Trophoblast cell (in vitro differentiated cells and primary cell): Measurements from ENCODE around the gene KCNJ16.
A peak's percentile ranks its signal among the peaks of the same experiment; 100 is the strongest.

ENCODE experiments used
- DNase-seq, 2 donors: peaks; one replicate each; pipeline ENCODE4 v3.0.0-alpha.2; 2016
- H2AFZ ChIP-seq: 2 replicates; pipeline ENCODE4 v1.6.1; 2013; ENCODE audit warnings: low read length, moderate library complexity, mild to moderate bottlenecking; ENCODE audit not compliant: insufficient read depth, poor library complexity
- H2AK5ac ChIP-seq: 2 replicates; pipeline ENCODE4 v1.6.1; 2013; ENCODE audit warnings: mild to moderate bottlenecking, low read length
- H2BK120ac ChIP-seq: 2 replicates; pipeline ENCODE4 v1.6.1; 2013; ENCODE audit warnings: low read length, mild to moderate bottlenecking, moderate library complexity; ENCODE audit not compliant: insufficient read depth, poor library complexity
- H2BK12ac ChIP-seq: 2 replicates; pipeline ENCODE4 v1.6.1; 2013; ENCODE audit warnings: mild to moderate bottlenecking, low read length, moderate library complexity
- H2BK5ac ChIP-seq: 2 replicates; pipeline ENCODE4 v1.6.1; 2013; ENCODE audit warnings: low read length, low read depth, moderate library complexity, mild to moderate bottlenecking; ENCODE audit not compliant: poor library complexity
- H3K14ac ChIP-seq: 2 replicates; pipeline ENCODE4 v1.6.1; 2013; ENCODE audit warnings: mild to moderate bottlenecking, low read length
- H3K18ac ChIP-seq: 2 replicates; pipeline ENCODE4 v1.6.1; 2013; ENCODE audit warnings: mild to moderate bottlenecking, low read length
- H3K23ac ChIP-seq: 2 replicates; pipeline ENCODE4 v1.6.1; 2013; ENCODE audit warnings: low read length
- H3K27ac ChIP-seq: 2 replicates; pipeline ENCODE4 v1.5.1; 2013; ENCODE audit warnings: low read depth, mild to moderate bottlenecking, inconsistent platforms, low read length, moderate library complexity
- H3K27me3 ChIP-seq: 2 replicates; pipeline ENCODE4 v1.6.1; 2013; ENCODE audit warnings: inconsistent platforms, mild to moderate bottlenecking, low read length, moderate library complexity; ENCODE audit not compliant: insufficient read depth
- H3K36me3 ChIP-seq, 2 experiments: 1 replicate in 1 of 2; 2 replicates in 1 of 2; pipeline ENCODE4 v1.6.1; 2013; ENCODE audit warnings: low read length in 2 of 2, mild to moderate bottlenecking in 2 of 2, moderate library complexity in 1 of 2; ENCODE audit not compliant: insufficient read depth in 2 of 2, control insufficient read depth in 1 of 2
- H3K4ac ChIP-seq: 2 replicates; pipeline ENCODE4 v1.6.1; 2013; ENCODE audit warnings: low read depth, mild to moderate bottlenecking, low read length, moderate library complexity
- H3K4me1 ChIP-seq, 2 experiments: 1 replicate in 1 of 2; 2 replicates in 1 of 2; pipeline ENCODE4 v1.6.1; 2013; ENCODE audit warnings: low read length in 2 of 2, mild to moderate bottlenecking in 2 of 2, moderate library complexity in 1 of 2; ENCODE audit not compliant: insufficient read depth in 2 of 2, control insufficient read depth in 1 of 2
- H3K4me2 ChIP-seq: 2 replicates; pipeline ENCODE4 v1.6.1; 2013; ENCODE audit warnings: inconsistent platforms, mild to moderate bottlenecking, low read length, moderate library complexity
- H3K4me3 ChIP-seq: 2 replicates; pipeline ENCODE4 v1.5.1; 2013; ENCODE audit warnings: mild to moderate bottlenecking, low read depth, low read length, inconsistent platforms
- H3K79me1 ChIP-seq: one replicate; pipeline ENCODE4 v1.6.1; 2013; ENCODE audit warnings: low read length
- H3K79me2 ChIP-seq: 2 replicates; pipeline ENCODE4 v1.6.1; 2013; ENCODE audit warnings: low read length, mild to moderate bottlenecking; ENCODE audit not compliant: control insufficient read depth, insufficient read depth, poor library complexity
- H3K9ac ChIP-seq: 2 replicates; pipeline ENCODE4 v1.6.1; 2013; ENCODE audit warnings: mild to moderate bottlenecking, low read length
- H3K9me3 ChIP-seq: 2 replicates; pipeline ENCODE4 v1.6.1; 2013; ENCODE audit warnings: low read depth, mild to moderate bottlenecking, control low read depth, inconsistent platforms, low read length; ENCODE audit not compliant: insufficient read depth
- H4K12ac ChIP-seq: 2 replicates; pipeline ENCODE4 v1.6.1; 2013; ENCODE audit warnings: low read depth, mild to moderate bottlenecking, low read length, moderate library complexity
- H4K8ac ChIP-seq: 2 replicates; pipeline ENCODE4 v1.6.1; 2013; ENCODE audit warnings: low read depth, mild to moderate bottlenecking, low read length, moderate library complexity
- H4K91ac ChIP-seq: one replicate; pipeline ENCODE4 v1.6.1; 2013; ENCODE audit warnings: low read depth, mild to moderate bottlenecking, low read length, moderate library complexity
- WGBS: extraction: QIAGEN DNeasy Blood & Tissue Kit; methylation state at CpG from one replicate; pipeline ENCODE4 v1.1.7; 2013; ENCODE audit warnings: missing lambda C conversion rate; ENCODE audit not compliant: insufficient read length, insufficient coverage; ENCODE audit errors: extremely low coverage; 5-methylcytosine and 5-hydroxymethylcytosine counted together

The KCNJ16 gene

DNA sequence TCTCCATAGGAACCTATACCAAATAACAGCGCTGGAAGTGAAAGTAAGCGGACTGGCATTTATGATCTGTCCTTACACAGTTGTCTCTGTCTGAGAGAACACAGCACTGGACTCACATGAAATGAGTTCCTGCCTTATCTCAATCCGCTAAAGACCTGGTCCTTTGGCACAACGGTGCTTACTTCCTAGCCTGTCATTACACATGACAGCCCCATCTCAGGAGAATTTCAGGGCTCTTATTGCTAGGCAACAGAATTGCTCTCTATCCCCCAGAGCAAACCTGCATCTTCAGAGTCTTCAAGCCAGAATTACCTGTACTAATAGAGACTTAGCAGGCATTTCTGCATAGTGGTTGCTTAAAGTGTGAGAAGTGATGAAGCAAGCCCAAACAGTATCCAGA lies 98.7 kb downstream of the KCNJ16 start:
- Histone ChIP-seq H3K23ac (no peak overlapping the region), H4K8ac (no peak overlapping the region), H2BK5ac (no peak overlapping the region), H2BK12ac (no peak overlapping the region), H3K79me2 (peaks cover 3% of the 10 kb centered on the region), H3K79me1 (peaks cover 5% of the 10 kb centered on the region), H3K27ac (no peak overlapping the region), H3K27me3 (no peaks in the 10 kb centered on the region), H3K4ac (no peak overlapping the region), H4K91ac (no peak overlapping the region), H3K18ac (no peak overlapping the region), H2AFZ (no peak overlapping the region), H2BK120ac (no peak overlapping the region), H3K4me2 (peak overlapping the region; percentile 10), H3K4me3 (no peak overlapping the region), H3K4me1 (peaks cover 0 to 3% of the 10 kb centered on the region in 2 experiments), H3K9ac (no peak overlapping the region), H4K12ac (no peak overlapping the region), H3K9me3 (no peaks in the 10 kb centered on the region), H3K14ac (no peak overlapping the region), H3K36me3 (peaks cover 15 to 19% of the 10 kb centered on the region in 2 experiments), H2AK5ac (no peak overlapping the region)
- DNase-seq: no peak
- no CpG with 5 or more reads among the region's 4 CpGs for WGBS

GRCh38 chr17:70181376-70181775 lies 106.4 kb downstream of the KCNJ16 start:
- no peak overlapping the region for H3K23ac ChIP-seq
- no peak overlapping the region for H4K12ac ChIP-seq
- H3K9ac ChIP-seq: no peak overlapping the region
- H2BK12ac ChIP-seq: no peak overlapping the region
- no peak overlapping the region for H2AFZ ChIP-seq
- H3K27me3 ChIP-seq: no peaks in the 10 kb centered on the region
- H3K79me2 ChIP-seq: no peaks in the 10 kb centered on the region
- H3K4me1 ChIP-seq: no peaks in the 10 kb centered on the region
- no peak overlapping the region for H3K27ac ChIP-seq
- WGBS: no CpG with 5 or more reads among the region's 5 CpGs
- no peak overlapping the region for H2AK5ac ChIP-seq
- H3K18ac ChIP-seq: no peak overlapping the region
- H2BK5ac ChIP-seq: no peak overlapping the region
- H3K79me1 ChIP-seq: no peaks in the 10 kb centered on the region
- H3K14ac ChIP-seq: no peak overlapping the region
- no peak overlapping the region for H2BK120ac ChIP-seq
- no peak overlapping the region for H4K8ac ChIP-seq
- no peak for DNase-seq
- H3K4ac ChIP-seq: no peak overlapping the region
- H4K91ac ChIP-seq: peak overlapping the region; percentile 24
- peaks cover 2 to 4% of the 10 kb centered on the region in 2 experiments for H3K36me3 ChIP-seq
- H3K9me3 ChIP-seq: no peaks in the 10 kb centered on the region
- H3K4me2 ChIP-seq: no peak overlapping the region
- H3K4me3 ChIP-seq: no peak overlapping the region

DNA sequence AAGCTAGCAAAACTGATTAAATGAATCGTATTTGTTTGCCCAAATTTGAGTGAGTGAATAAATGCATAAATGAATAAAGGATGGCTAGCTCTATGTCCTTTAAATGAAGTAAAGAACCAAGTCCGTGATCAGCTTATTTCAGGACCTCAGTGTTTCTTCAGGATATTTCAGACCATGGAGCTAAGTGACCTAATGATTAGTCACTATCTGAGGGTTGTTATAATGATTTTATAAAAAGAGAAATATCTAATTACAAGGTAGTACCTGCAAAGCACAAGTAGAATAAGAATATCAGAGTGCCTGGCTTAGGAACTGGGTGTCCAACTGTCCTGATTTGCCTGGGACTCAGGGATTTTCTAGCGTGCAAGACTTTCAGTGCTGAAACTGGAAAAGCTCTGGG lies 106.8 kb downstream of the KCNJ16 start:
- H3K23ac ChIP-seq: no peak overlapping the region
- no peaks in the 10 kb centered on the region for H3K27me3 ChIP-seq
- no peaks in the 10 kb centered on the region for H3K79me1 ChIP-seq
- H3K27ac ChIP-seq: no peak overlapping the region
- H3K4ac ChIP-seq: no peak overlapping the region
- no peaks in the 10 kb centered on the region for H3K79me2 ChIP-seq
- no peak overlapping the region for H2BK120ac ChIP-seq
- H3K14ac ChIP-seq: no peak overlapping the region
- H3K36me3 ChIP-seq: peaks cover 2 to 4% of the 10 kb centered on the region in 2 experiments
- H2AK5ac ChIP-seq: no peak overlapping the region
- no peak for DNase-seq
- no peaks in the 10 kb centered on the region for H3K9me3 ChIP-seq
- H2BK5ac ChIP-seq: no peak overlapping the region
- H2BK12ac ChIP-seq: no peak overlapping the region
- H4K91ac ChIP-seq: no peak overlapping the region
- WGBS: no CpG with 5 or more reads among the region's 3 CpGs
- H3K18ac ChIP-seq: no peak overlapping the region
- H3K4me1 ChIP-seq: no peaks in the 10 kb centered on the region
- no peak overlapping the region for H2AFZ ChIP-seq
- H3K9ac ChIP-seq: no peak overlapping the region
- H4K12ac ChIP-seq: no peak overlapping the region
- H4K8ac ChIP-seq: no peak overlapping the region
- no peak overlapping the region for H3K4me2 ChIP-seq
- H3K4me3 ChIP-seq: no peak overlapping the region

DNA sequence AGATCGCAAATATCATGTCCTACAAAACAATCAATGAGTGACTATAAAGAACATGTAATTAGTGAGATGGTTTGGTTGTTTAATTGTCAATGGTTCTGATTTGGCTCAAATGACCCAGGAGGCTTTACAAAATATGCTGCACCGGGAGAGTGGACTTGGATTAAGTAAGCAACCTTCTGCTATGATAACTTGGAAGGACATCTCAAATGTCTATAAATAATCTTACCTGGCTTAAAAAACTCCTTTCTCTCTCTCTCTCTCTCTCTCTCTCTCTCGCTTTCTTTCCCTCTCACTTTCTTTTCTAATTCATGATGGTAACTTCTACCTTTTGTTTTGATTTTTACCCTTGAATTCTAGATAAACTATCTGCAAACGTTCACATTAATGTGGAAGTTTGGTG lies 108.5 kb downstream of the KCNJ16 start:
- no peak overlapping the region for H3K4me2 ChIP-seq
- no peak overlapping the region for H3K18ac ChIP-seq
- no peaks in the 10 kb centered on the region for H3K4me1 ChIP-seq
- no peak for DNase-seq
- H3K9me3 ChIP-seq: no peaks in the 10 kb centered on the region
- no peak overlapping the region for H3K4me3 ChIP-seq
- WGBS: no CpG with 5 or more reads among the region's 4 CpGs
- H3K27ac ChIP-seq: no peak overlapping the region
- H3K79me1 ChIP-seq: no peaks in the 10 kb centered on the region
- no peak overlapping the region for H2AK5ac ChIP-seq
- H3K27me3 ChIP-seq: no peaks in the 10 kb centered on the region
- H2BK12ac ChIP-seq: no peak overlapping the region
- H3K36me3 ChIP-seq: no peaks in the 10 kb centered on the region
- H3K14ac ChIP-seq: no peak overlapping the region
- H4K91ac ChIP-seq: no peak overlapping the region
- no peak overlapping the region for H4K8ac ChIP-seq
- H3K9ac ChIP-seq: no peak overlapping the region
- no peak overlapping the region for H2AFZ ChIP-seq
- H3K4ac ChIP-seq: no peak overlapping the region
- H3K79me2 ChIP-seq: no peaks in the 10 kb centered on the region
- H3K23ac ChIP-seq: no peak overlapping the region
- no peak overlapping the region for H2BK120ac ChIP-seq
- no peak overlapping the region for H2BK5ac ChIP-seq
- no peak overlapping the region for H4K12ac ChIP-seq
